HG03064 (cell line): ENCODE measurements around the gene KIAA0040.

Source experiments
- ATAC-seq: cut with Tn5 transposase; IDR thresholded peaks from one replicate; pipeline ENCODE4 v1.9.1; 2021; ENCODE audit warnings: low read depth; ENCODE audit not compliant: unreplicated experiment

KIAA0040 gene

DNA sequence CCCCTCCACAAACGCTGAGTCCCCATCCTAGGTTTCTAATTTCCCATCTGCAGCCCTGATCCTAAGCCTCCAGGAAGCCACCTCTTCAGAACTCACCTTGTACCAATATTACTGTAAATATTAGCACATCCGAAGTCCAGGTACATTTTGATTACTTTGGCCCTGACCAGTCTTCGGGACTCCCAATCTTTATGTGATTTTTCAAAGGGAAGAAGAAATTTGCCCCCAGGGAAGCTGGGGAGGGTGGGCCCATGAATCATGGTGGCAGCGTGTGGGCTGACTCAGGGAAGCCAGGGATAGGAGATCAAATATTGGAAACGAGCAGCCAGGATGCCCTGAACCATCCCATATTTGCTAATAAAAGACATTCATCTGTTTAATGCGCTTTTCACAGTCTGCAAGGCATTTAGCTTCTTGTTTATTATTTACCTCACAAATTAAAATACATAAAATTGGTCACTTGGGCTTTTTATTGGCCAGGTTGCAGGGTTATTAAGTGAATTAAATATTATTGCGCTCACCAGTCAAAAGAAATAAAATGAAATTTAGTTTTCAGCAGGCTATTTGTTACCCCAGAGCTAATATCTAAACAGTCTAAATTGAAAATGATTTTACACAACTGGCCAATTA is 46.6 kb downstream of the KIAA0040 start:
- no peak for ATAC-seq

DNA sequence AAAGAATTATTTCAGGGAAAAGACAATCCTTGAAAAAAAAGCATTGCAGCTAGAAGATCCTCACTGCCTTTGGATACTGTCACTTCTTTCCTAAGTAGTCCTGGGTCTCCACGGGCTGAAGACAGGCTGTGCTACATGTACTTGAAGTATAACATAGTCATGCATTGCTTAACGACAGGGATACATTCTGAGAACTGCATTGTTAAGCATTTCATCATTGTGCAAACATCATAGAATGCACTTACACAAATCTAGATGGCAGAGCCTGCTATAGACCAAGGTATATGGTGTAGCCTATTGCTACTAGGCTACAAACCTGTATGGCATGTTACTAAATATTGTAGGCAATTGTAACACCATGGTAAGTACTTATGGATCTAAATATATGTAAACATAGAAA is 54.0 kb downstream of the KIAA0040 start:
- no peak for ATAC-seq

DNA sequence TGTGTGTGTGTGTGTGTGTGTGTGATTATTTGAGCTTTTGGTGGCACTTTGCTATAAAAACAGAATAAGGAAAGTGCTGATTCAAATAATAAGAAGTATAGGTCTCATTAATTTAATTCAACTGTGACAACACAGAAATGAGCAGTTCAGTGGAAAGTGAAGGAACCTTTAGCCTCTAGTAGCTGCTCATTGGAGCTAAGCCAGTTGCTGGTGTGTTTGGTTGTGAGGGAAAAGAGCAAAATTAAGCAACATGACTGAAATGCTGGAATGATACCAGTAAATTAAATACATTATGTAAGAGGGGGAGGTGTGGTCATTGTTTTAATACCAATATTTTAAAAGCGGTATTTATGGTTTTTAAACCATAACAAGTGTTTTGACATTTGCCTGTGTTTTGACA is 55.2 kb downstream of the KIAA0040 start:
- no peak for ATAC-seq

DNA sequence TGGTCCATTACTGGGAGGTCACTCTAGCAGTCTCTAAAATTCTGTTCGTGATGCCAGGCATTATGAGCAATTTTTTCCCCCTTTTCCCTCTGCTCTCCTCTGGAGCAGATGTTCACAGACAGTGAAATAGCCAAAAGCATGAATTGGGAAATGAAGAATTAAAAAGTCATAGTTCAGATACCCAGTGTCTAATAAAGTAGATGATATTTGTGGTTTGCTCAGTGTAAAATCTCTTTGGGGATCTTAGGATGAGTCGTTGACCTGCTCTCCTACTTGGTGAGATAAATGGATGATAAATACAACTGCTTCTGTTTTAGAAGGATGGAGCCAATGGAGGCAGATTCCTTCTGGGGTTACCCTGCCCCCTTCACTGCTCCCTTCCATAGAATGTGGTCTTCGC is 56.3 kb downstream of the KIAA0040 start:
- no peak for ATAC-seq

DNA sequence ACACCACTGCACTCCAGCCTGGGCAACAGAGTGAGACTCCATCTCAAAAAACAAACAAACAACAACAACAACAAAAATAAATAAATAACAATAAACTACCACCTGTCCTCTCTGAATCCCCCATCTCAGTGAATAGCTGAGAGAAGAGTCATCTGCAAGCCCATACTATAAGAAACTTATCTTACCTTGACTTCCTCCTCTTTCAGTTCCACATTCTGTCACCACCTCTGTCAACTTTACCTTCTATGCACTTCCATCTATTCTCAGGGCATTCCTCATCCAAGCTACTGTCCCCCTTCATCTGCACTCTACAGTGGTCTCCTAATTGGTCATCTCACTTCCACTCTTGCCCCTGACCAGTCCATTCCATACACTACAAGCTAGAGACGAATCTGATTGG is 58.1 kb downstream of the KIAA0040 start:
- no peak for ATAC-seq

DNA sequence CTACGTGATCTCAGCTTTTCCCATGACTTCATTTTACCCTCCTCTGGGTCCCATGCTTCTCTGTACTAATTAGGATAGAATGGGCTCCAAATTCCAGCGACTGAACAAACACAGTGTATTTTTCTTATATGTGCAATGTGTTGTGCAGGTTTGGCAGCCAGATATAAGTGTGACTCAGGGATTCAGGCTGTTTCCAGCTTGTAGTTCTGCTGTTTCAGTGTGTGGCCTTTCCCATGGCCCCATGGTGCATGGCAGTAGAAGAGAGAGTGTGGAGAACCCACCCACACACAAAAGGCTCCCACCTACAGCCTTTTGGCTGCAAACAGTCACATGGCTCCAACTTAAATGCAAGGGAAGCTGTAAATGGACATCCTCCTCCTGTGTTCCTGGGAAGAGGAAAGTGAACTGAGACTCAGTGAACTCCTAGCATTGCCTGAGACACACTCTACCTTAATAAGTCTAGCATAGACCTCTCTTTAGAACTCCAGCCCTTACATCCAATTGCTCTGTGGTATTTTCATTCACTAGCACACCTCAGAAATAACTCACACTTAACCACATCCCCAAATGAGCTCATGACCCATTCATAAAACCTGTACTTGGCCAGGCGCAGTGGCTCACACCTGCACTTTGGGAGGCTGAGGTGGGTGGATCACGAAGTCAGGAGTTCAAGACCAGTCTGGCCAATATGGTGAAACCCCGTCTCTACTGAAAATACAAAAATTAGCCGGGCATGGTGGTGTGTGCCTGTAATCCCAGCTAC is 58.7 kb downstream of the KIAA0040 start:
- no peak for ATAC-seq

DNA sequence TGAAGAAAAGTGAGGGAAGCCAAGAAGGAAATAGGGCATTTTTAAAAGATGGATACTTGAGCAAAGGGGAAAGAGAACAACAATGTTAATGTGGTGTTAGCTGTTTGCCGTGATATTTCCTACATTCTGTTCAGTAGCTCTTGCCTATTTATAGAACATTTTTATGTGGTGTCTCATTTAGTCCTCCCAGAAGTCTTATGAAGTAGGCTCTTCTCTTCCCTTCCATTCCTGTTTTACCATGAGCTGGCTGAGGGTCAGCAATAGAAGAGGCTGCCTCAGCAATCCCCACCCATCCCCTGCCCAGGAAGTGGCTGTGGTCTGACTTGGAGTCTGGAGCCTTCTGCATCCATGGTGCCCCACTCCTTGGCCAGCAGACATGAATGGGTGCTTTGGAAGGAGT is 60.1 kb downstream of the KIAA0040 start:
- ATAC-seq, result no peak

DNA sequence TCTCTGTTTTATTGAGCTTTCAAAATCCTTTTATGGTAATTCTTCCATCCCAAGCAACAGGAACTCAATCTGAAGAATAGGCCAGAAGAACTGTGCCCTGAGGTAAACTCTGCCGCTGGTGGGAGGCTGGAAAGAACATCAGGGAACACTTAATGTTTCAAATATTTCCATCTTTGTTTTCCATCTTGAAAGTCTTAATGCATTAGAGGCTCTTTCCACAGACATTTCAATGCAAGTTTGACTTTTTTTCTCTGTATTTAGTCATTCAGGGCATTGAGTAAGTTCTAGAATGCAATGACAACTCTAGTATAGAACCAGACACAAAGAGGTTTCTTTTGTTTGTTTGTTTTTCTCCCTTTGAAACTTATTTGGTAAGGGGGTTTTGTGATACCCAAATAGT is 61.5 kb downstream of the KIAA0040 start:
- no peak for ATAC-seq

DNA sequence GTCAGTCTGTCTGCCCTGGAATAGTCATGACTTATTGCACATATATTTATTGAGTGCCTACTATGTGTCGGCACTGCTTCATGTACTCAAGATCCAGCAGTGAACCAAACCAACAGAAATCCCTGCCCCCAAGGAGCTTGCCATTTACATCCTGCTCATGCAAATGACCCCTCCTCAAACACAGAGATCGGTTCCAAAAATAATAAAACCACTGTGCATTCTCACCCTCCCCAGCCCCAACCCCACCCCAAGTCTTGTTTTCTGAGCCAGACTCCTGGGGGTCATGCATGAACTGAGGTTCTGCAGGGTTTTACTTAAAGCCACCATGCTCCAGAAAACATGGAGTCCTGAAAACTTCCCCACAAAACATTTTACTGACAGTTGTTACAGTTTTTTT is 61.9 kb downstream of the KIAA0040 start:
- no peak for ATAC-seq

DNA sequence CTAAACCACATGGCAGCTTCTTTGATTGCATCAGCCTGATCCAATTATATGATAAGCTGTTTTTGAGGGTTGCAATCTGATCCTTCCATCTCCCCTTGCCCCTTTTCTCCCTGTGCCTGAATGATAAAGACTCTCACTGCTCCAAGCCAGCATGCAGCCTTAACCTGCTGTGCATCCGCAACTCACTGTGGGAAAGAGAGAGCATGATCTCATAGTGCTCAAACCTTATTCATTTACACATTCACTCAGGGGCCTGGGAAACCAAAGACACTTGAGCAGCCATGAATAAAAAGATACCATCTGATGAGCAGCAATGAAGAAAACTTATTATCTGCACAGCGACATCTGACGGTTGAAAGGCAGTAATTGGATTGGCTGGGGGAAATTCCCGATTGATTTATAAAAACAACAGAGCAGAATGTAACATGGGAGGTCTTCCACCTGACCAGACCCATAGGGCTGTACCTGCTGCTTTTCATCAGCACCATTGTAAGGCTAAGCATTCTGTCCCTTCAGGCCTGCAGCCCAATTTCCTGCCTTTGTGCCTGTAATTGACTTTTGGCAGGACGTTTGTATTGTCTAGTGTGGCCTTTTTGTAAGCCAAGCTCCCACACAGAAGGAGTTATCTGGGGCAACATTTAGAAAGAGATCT is 62.5 kb downstream of the KIAA0040 start:
- ATAC-seq, result no peak

DNA sequence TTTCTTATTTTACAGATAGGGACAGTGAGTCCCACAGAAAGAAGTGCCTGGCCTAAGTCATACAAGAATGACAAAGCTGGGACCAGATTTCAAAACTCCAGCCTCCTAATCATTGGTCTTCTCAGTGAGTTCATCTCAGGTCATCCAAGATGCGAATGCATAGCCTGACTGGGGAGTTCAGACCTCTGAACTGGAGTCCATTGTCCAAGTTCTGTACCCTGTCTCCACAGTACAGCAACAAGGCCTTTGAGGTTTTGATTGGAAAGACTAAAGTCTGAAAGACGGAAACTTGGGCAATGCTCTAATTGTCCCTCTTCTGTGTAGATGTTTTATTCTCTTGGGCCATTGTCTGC is 63.0 kb downstream of the KIAA0040 start:
- no peak for ATAC-seq

DNA sequence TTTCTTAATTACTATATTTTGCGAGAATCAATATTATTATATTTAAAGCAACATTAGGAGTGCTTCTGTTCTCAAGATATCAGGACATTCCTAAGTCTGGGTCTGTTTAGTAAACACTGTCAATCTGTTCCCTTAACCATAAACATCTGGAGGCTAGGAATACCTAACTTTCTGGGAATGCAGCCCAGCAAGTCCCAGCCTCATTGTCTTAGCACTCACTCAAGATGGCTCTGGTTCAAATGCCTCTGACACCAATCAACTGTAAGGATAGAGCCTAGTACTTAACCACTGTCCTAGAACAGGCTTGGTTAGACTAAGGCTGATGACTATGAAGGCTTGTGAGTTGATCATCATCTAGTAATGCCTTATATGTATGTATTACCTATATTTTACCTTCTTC is 63.4 kb downstream of the KIAA0040 start:
- ATAC-seq, result no peak

DNA sequence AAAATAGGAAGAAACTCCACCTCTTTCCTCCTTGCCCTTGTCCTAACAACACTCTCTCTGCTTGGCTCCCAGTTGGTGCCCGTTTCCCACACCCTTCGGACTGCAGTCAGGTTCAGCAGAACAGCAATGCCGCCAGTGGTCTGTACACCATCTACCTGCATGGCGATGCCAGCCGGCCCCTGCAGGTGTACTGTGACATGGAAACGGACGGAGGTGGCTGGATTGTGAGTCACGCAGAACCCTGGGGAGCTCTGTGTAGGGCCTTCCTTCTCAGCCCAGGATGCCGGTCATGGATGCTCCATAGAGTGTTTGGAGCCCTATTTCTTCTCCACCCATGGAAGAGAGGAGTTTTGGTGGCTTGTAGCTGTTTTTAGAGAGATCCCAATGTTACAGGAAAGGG is 64.1 kb downstream of the KIAA0040 start:
- ATAC-seq, result no peak

DNA sequence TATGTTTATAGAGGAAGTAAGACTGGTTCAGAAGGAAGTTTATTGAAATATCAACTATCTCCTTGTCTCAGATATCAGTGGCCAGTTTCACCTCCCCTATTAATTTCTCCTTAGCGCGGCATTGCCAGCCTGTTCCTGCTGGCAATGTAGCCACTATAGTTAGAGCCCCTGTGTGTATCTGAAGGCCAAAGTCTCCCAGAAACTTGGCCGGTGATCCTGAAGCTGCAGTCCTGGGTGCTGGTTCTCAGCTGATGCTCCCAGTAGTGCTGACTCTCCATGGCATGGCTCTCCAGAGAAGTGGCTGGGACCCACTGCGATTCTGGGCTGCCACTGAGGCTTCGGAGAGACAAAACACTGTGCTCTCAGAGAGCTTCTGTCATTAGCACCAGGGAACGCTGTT is 65.0 kb downstream of the KIAA0040 start:
- no peak for ATAC-seq

DNA sequence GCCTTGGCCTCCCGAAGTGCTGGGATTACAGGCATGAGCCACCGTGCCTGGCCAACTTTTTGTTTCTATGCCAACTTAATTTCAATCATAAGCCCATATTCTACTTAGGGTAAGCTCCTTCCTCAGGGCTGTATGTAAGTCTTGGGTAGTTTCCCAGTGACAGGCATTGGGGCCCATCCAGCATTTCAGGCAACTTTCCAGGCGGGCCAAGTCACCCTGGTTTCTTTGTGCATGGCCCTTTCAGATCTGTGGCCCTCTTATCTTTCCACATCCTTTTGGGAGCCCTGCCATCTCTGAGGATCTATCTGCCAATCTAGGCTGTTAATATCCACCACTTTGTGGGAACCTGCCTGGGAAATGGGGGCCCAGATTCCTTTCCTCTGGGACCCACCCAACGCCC is 66.2 kb downstream of the KIAA0040 start:
- ATAC-seq, result no peak

DNA sequence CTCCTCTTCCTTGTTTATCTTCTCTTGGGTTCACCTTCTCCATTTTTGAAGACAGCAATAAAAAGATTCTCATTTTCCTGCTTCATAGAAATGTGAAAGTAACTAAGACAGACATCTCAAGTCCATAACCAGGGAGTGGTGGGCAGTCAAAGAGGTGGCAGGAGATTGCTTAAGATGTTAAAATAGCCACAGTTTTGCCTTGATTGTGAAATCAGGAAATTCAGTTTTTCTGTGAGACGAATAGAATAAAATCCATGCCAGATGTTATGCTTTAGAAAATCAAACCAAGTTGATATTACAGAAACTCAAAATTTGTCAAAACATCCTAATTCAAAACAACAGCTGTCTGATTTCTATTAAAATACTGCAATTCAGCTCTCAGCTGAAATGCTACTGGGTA is 67.7 kb downstream of the KIAA0040 start:
- ATAC-seq, result no peak

DNA sequence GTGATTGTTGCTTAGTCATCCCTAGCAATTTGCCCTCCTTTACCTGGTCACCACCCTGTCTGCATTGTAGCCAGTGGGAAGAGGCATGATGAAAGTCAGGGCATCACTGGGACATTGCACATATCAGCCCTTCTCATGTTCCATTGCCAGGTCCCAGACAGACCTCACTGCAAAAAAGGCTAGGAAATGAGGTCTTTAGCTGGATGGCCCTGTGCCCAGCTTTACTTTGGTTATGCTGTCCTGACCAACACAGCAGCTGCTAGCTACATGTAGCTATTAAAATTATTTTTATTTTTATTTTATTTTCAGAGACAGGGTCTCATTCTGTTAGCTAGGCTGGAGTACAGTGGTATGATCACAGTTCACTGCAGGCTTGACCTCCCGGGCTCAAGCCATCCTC is 72.1 kb downstream of the KIAA0040 start:
- ATAC-seq, result no peak

DNA sequence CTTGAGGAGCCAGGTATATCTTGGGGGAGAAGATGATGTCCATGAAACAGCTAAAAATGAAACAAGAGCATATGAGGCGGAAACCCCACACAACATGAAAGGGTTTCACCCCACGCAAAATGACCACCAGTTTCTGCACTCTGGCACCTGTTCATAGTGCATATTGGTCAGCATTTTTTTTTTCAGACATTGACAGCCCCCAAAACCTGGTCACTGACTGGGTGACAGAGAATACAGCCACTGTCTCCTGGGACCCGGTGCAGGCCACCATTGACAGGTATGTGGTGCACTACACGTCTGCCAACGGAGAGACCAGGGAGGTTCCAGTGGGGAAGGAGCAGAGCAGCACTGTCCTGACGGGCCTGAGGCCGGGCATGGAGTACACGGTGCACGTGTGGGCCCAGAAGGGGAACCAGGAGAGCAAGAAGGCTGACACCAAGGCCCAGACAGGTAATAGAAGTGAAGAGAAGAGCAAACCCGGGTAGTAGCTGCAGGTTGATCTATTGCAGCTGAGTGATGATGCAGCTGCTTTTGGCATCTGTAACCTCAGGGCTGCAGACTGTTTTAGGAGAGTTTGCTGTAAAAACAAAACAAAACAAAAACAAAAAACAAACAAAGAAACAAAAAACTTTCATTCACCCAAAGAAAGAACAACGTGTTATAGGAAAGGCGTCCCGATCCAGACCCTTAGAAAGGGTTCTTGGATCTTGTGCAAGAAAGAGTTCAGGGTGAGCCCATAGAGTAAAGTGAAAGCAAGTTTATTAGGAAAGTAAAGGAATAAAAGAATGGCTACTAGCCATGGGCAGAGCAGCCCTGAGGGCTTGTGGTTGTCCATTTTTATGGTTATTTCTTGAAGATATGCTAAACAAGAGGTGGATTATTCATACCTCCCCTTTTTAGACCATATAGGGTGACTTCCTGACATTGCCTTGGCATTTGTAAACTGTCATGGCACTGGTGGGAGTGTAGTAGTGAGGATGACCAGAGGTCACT is 73.9 kb downstream of the KIAA0040 start:
- ATAC-seq, result no peak

DNA sequence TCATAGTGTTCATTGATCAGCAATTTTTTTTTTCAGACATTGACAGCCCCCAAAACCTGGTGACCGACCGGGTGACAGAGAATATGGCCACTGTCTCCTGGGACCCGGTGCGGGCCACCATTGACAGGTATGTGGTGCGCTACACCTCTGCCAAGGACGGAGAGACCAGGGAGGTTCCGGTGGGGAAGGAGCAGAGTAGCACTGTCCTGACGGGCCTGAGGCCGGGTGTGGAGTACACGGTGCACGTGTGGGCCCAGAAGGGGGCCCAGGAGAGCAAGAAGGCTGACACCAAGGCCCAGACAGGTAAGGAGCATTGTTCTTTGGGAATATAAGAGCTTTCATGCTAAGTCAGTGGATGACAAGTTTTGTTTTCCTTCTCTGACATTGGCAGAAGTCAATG is 75.7 kb downstream of the KIAA0040 start:
- no peak for ATAC-seq

DNA sequence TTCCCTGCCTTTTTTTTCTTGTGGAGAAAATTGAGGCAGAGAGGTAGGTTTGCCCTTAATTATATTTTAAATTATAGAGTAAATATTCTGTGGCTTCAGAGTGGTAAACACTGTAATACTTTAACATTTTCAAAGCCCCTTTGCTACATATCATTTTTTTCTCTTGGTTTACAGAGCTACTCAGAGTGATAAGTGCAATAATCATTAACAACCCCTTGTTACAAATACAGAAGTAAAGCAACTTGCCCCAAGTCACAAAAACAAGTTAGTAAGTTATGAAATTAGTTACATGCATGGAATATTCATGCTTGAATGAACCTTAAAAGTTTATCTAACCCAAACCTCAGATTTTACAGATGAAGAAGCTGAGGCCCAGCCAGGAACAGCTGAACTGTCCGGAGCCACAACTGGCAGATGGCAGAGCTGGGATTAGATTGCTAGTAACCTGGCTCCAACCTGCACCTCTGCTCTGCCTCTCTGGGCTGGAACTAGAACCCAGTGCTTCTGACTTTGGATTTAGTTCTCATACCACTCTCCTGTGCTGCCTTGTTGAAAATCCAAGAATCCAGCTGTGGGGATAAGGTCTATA is 76.3 kb downstream of the KIAA0040 start:
- no peak for ATAC-seq

DNA sequence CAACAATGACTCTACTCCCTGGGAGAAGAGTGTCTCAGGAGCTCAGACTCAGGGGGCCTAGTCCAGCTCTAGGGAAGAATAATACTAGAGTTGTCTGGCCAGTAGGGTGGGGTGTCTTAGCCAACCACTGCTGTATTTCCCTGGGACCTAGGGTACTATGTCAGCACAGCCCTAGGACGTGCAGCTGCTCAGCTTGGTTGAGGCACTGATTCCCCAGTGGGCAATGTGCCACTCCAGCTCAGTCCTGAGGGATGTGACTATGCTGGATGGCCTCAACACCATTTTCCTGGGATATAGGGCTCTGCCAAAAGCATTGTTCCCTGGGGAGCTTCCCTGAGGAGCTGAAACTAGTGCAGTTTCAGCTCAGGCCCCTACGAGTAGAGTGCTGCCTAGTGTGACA is 77.6 kb downstream of the KIAA0040 start:
- ATAC-seq, result no peak
